HG02885 (cell line): ENCODE results near the gene GDF9.
"Not testable (repeated sequence)": the region's sequence is repeated elsewhere in the genome, so short reads cannot be mapped to it uniquely, and the experiment has no call there.

Experiments
- ATAC-seq: cut with Tn5 transposase; IDR thresholded peaks from one replicate; pipeline ENCODE4 v1.9.1; 2021; ENCODE audit warnings: mild to moderate bottlenecking; ENCODE audit not compliant: unreplicated experiment, poor library complexity

Gene GDF9

DNA sequence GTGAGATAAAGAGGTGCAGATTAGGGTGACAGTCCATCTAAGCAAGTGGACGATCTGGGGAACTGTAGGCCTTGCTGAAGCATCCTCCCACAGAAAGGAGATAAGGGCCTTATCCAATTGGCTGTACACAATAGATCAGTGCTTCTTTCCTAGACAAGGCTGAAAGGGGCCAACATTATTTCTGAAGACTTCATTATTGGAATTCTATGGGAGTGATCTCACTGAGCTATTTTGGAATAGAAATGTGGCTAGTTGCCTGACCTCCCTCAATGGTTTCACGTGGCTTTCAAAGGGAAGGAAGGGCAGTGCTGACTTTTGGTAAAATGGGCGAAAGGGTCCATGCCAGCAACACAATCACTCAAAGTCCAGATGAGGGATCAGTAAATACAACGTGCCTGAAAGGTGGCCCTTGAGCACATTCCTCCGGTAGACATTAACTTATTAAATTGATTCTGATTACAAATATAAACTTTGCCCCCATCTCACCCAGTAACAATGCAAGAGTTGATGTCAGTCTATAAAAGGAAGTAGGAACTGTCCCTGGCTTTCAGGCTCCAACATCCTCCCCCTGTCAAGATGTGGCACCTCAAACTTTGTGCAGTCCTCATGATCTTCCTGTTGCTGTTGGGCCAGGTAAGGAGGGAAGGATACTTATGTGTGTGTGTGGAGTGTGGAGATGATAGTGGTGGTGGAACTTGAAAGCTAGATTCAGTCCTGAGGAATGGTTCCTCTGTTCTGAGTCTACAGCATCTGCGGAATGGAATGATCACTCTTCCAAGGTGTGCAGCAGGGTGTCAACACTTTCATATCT is 7.1 kb upstream of the GDF9 start, which contains the start of gene LEAP2:
Gene LEAP2, plus strand, starts transcription at position 550 of the 811 bp plus-strand sequence. Its CDS starts 27 bp downstream, at position 577.
- ATAC-seq: no peak

GRCh38 chr5:132872788-132873118 is 6.5 kb upstream of the GDF9 start:
- no peak for ATAC-seq

DNA sequence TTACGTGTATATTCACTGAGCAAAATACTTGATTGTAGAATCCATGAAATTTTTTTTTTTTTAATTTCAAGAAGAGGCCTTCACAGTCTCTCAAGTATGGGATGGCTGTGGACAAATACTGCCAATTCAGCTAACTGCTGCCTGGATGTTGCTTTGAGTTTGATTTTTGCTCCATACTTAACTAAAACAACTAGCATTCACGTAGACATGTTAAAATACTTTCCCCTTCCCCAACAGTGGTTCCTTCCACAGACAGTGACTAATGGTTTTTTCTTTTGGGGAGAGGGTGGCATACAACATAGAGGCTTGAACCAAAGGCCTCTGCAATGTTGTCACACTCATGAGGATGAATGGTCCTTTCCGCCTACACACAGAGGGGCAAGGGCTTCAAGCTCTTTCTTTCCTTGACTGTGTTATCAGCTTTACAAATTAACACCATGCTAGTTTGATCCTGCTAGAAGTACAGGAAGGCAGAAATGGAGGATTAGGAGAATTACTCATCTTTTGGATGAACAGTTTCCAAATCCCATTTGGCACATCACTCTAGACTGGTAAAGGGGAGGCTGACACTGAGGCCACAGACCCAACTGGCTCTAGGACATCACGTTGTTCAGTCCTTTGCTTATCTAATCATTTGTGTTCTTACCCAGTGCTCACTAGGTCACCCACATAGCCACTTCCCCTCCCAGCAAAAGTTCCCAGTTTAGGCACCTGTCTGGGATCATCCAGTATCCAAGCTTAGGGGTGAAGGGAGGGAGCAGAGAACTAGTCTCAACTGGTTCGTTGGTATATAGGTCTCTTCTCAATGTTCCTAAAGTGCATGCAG is 5.4 kb upstream of the GDF9 start:
- no peak for ATAC-seq

- no peak for ATAC-seq
These were observed 4.5 kb upstream of the GDF9 start for GRCh38 chr5:132870801-132871200.

GRCh38 chr5:132868754-132869153 is 2.5 kb upstream of the GDF9 start:
- ATAC-seq: no peak

- ATAC-seq: peak; percentile 15
These were observed 780 bp upstream of the GDF9 start for GRCh38 chr5:132867046-132867451.

DNA sequence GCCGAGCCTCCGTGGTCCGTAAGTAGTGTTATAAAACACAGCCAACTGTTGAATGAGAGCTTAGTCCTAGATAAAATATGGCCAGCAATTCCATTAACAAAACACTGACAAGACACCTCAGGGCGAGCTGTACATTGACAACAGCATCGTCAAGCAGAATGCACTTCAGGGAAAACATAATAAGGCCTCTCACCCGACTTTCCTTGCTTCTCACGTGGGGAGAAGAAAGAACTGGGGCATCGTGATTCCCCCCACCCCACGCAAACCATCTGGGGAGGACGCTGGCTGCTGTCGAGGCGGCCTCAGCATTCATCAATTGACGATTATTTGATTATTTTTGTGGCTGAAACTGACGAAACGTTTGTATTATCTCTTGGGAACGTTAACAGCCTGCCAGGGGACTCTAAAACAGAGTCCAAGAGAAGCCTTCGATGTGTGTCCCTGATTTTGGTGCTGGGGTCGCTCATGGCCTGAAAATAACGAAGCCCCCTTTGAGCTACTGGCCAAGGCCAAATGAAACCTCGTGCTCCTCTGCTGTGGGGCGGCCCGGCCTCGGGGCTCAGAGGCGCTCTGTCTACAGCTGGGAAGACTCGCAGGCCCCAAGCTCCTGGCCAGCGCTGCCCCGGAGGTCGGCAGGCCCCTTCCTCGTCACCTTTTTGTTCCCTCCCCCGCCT is 464 bp downstream of the GDF9 start:
- peak; percentile 23 for ATAC-seq

DNA sequence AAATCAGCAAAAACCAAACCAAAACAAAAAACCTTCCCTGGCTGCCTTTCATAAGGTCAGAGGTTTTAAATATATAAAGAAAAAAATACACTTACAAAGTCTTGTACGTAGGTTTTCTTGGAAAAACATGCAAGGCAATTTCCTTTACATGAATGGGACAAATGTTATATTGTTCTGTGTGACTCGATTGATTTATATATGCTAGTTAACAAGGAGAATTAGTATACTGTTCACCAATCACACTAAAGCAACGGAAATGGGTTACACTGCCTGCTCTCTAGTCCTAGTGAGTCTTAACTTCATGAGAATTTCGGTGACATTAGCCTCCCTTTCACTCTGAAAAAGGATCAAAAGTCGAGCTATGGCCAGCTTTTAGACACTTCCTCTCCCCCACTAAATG is 5.5 kb downstream of the GDF9 start:
- ATAC-seq: no peak

DNA sequence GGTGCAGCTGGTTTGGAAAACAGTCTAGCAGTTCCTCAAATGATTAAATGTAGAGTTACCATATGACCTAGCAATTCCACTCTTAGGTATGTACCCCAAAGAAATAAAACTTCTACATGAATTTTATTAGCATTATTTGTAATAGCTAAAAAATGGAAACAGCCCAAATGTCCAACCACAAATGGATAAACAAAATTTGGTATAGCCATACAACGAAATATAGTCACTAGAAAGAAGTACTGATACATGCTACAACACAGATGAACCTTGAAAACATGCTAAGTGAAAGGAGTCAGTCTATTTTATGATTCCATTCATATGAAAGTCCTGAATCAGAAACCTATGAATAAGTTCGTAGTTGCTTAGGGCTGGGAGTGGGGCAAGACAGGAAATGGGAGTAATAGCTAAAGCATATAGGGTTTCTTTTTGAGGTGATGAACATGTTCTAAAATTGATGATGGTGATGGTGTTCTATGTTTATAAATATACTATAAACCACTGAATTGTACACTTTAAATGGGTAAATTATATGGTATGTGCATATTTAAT is 6.3 kb downstream of the GDF9 start:
- ATAC-seq: no peak

DNA sequence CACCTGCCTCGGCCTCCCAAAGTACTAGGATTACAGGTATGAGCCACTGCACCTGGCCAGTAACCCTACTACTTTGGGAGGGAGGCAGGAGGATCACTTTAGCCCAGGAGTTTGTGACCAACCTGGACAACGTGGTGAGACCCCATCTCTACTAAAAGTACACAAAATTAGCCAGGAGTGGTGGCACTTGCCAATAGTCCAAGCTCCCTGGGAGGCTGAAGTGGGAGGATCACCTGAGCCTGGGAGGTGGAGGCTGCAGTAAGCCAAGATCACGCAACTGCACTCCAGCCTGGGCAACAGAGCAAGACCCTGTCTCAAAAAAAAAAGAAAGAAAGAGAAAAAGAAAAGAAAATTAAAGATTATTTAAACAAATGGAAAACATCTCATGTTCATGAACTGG is 10.3 kb downstream of the GDF9 start:
- ATAC-seq: no peak

GRCh38 chr5:132854992-132855391 is 11.3 kb downstream of the GDF9 start:
- not testable (repeated sequence) for ATAC-seq

GRCh38 chr5:132854301-132854700 is 12.0 kb downstream of the GDF9 start:
- no peak for ATAC-seq

- ATAC-seq: no peak
These were observed 12.5 kb downstream of the GDF9 start for GRCh38 chr5:132853790-132854189.

GRCh38 chr5:132853323-132853722 is 12.9 kb downstream of the GDF9 start:
- ATAC-seq: no peak

DNA sequence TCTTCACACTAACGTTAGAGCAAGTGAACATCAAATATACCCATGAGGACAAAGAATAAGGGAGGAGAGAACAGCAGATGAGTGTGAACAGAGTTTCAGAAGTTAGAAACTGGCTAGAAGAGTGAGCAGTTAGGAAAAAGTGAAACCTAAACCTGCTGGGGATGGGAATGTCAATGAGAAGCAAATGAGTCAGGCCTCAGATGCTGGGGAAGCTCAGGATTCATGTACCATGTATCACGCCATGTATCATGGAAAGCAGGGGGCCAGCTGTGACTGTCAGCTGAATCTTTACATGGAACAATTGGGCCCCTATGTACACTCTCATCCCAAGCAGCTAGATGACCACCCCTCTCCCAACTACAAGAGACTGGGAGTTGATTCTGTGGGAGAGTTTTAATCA is 16.2 kb downstream of the GDF9 start:
- ATAC-seq: no peak

GRCh38 chr5:132849347-132849746 is 16.9 kb downstream of the GDF9 start:
- no peak for ATAC-seq

DNA sequence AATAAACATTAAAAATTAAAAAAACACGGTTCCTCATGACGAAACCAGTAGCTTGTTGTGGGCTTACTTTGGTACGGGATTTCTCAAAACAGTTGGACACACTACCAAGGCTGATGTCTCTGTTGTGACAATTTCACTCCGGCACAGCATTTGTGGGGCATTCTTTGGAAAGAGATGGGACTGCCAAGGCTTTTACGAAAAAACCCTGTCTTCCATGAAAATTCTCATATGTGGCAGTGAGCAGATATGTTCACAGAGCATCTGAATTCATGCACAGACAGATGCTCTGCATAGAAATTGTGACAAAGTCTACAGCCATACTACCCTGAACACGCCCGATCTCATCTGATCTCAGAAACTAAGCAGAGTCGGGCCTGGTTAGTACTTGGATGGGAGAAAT is 18.0 kb downstream of the GDF9 start:
- no peak for ATAC-seq

DNA sequence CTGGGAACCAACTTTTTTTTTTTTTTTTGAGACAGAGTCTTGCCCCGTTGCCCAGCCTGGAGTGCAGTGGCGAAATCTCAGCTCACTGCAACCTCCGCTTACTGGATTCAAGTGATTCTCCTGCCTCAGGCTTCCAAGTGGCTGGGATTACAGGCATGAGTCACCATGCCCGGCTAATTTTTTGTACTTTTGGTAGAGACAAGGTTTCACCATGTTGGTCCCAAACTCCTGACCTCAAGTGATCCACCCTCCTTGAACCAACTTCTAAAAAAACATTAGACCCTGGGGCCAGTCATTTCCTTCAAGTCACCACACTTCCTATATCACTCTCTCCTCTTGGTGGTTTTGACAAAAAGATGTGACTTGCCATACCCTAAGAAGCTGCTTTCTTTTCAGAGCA is 25.0 kb downstream of the GDF9 start:
- ATAC-seq: no peak

GRCh38 chr5:132840896-132841295 is 25.4 kb downstream of the GDF9 start:
- ATAC-seq: no peak

GRCh38 chr5:132840313-132840712 is 26.0 kb downstream of the GDF9 start:
- no peak for ATAC-seq
